HepG2 (cell line): ENCODE data around the gene POLE4. TPM values are rescaled to one million over a fixed set of nuclear protein-coding genes. Genes with fewer than 3 reads are reported as not detected.
A peak's percentile ranks its signal among the peaks of the same experiment; 100 is the strongest.

Experiments
- ATF3 ChIP-seq: sonication (generic); formaldehyde crosslinking; IDR thresholded peaks from 2 replicates; pipeline ENCODE4 v1.4.0; 2020; ENCODE audit warnings: missing genetic modification reagents
- CTCF ChIP-seq: sonication (generic); formaldehyde crosslinking; IDR thresholded peaks from 2 replicates; pipeline ENCODE4 v1.5.0; 2020; ENCODE audit warnings: mild to moderate bottlenecking, missing genetic modification reagents, moderate library complexity
- FOXP1 ChIP-seq, 2 experiments: fragments of 450-650 bp in 1 of 2; IDR thresholded peaks; 2 replicates each; pipeline ENCODE4 v1.6.1; 2017 to 2018; ENCODE audit warnings: antibody characterized with exemption in 1 of 2
- FUBP1 ChIP-seq: sonication (generic); formaldehyde crosslinking; IDR thresholded peaks from 2 replicates; pipeline ENCODE4 v1.5.1; 2020; ENCODE audit warnings: missing genetic modification reagents, mild to moderate bottlenecking, borderline replicate concordance
- KDM2A ChIP-seq: sonication (generic); formaldehyde crosslinking; IDR thresholded peaks from 2 replicates; pipeline ENCODE4 v1.4.0; 2020; ENCODE audit warnings: low read depth, missing genetic modification reagents, borderline replicate concordance
- LCORL ChIP-seq, 2 experiments: fragments of 450-650 bp in 1 of 2; sonication (generic) in 1 of 2; formaldehyde crosslinking in 1 of 2; IDR thresholded peaks; 2 replicates each; pipeline versions ENCODE4 v1.5.0 to v1.6.1; 2017 to 2020; ENCODE audit warnings: antibody characterized with exemption in 1 of 2, missing genetic modification reagents in 1 of 2
- MTA3 ChIP-seq: sonication (generic); formaldehyde crosslinking; IDR thresholded peaks from 2 replicates; pipeline ENCODE4 v1.4.0; 2020; ENCODE audit warnings: missing genetic modification reagents
- POLR2AphosphoS5 ChIP-seq: IDR thresholded peaks from 2 replicates; pipeline ENCODE4 v1.6.1; 2012; ENCODE audit warnings: low read depth, low read length
- SRY ChIP-seq: sonication (generic); formaldehyde crosslinking; IDR thresholded peaks from 2 replicates; pipeline ENCODE4 v1.8.0; 2022; ENCODE audit warnings: mild to moderate bottlenecking, missing genetic modification reagents
- ZBTB10 ChIP-seq: sonication (generic); formaldehyde crosslinking; IDR thresholded peaks from 2 replicates; pipeline ENCODE4 v1.4.0; 2020; ENCODE audit warnings: missing genetic modification reagents, borderline replicate concordance
- ZBTB21 ChIP-seq: sonication (generic); formaldehyde crosslinking; IDR thresholded peaks from 2 replicates; pipeline ENCODE4 v1.4.0; 2020; ENCODE audit warnings: missing genetic modification reagents
- ZFAT ChIP-seq: sonication (generic); formaldehyde crosslinking; conservative IDR thresholded peaks from 2 replicates; pipeline ENCODE4 v1.8.1; 2023; ENCODE audit warnings: missing genetic modification reagents, inconsistent platforms
- ZFP82 ChIP-seq: sonication (generic); formaldehyde crosslinking; IDR thresholded peaks from 2 replicates; pipeline ENCODE4 v1.5.1; 2020; ENCODE audit warnings: mild to moderate bottlenecking, missing genetic modification reagents, borderline replicate concordance
- ZNF263 ChIP-seq: sonication (generic); formaldehyde crosslinking; IDR thresholded peaks from 2 replicates; pipeline ENCODE4 v1.4.0; 2020; ENCODE audit warnings: missing genetic modification reagents
- ZNF335 ChIP-seq: sonication (generic); formaldehyde crosslinking; IDR thresholded peaks from 2 replicates; pipeline ENCODE4 v1.4.0; 2020; ENCODE audit warnings: missing genetic modification reagents
- ZNF781 ChIP-seq: sonication (generic); formaldehyde crosslinking; IDR thresholded peaks from 2 replicates; pipeline ENCODE4 v1.5.1; 2020; ENCODE audit warnings: borderline replicate concordance, mild to moderate bottlenecking, missing genetic modification reagents; ENCODE audit errors: not compliant biosample characterization
- ZSCAN5A ChIP-seq: sonication (generic); formaldehyde crosslinking; IDR thresholded peaks from 2 replicates; pipeline ENCODE4 v1.8.0; 2022; ENCODE audit warnings: mild to moderate bottlenecking, missing genetic modification reagents, borderline replicate concordance
- ZZZ3 ChIP-seq: sonication (generic); formaldehyde crosslinking; IDR thresholded peaks from 2 replicates; pipeline ENCODE4 v1.4.0; 2020; ENCODE audit warnings: missing genetic modification reagents, mild to moderate bottlenecking, borderline replicate concordance
- polyA plus RNA-seq, 8 experiments: library from polyadenylated mRNA; depleted of rRNA in 3 of 8; stranded (reverse) in 7 of 8; unstranded in 1 of 8; fragments of >200 nt; fragmentation: Illumina TruSeq in 4 of 8; extraction: Trizol in 4 of 8; gene quantifications; 2 replicates each; pipeline versions ENCODE4 v1.2.1 to v1.2.3, GENCODE V29; 2011 to 2016; ENCODE audit warnings: low read depth in 4 of 8, missing spikeins in 1 of 8, mixed read lengths in 1 of 8; ENCODE audit not compliant: insufficient read depth in 1 of 8
- total RNA-seq, 5 experiments: library from RNA; depleted of rRNA; stranded (reverse); fragments of >200 nt; fragmentation: Illumina TruSeq; extraction: Trizol; gene quantifications; 2 replicates each; pipeline ENCODE4 v1.2.3, GENCODE V29; 2016; ENCODE audit warnings: low read depth in 1 of 5

Gene POLE4
- total and polyA plus RNA-seq, 2 of the 13 experiments (the other 11 are each of a cell fraction or from before 2014, with no cell fraction given) = 106 to 116 TPM

GRCh38 chr2:74917702-74918619 lies 40.5 kb upstream of the POLE4 start (continued):
- TF ChIP-seq CTCF (no peak), ZNF335 (CRISPR knock-in tag) (peak; percentile 35; the same call in 1 of the 2 replicates), ATF3 (CRISPR knock-in tag) (peak; percentile 70), SRY (CRISPR knock-in tag) (no peak), FOXP1 (IDR thresholded peaks at IDR 0.05) (no peak), FOXP1 (CRISPR knock-in tag; IDR thresholded peaks at IDR 0.05) (peak; percentile 63; the same call in 1 of the 2 replicates), ZNF781 (CRISPR knock-in tag) (peak; percentile 69), ZFP82 (CRISPR knock-in tag) (no peak), ZSCAN5A (no peak), KDM2A (CRISPR knock-in tag) (0 out of 2 replicates have a peak, but pooled peaks have one; percentile 30), LCORL (IDR thresholded peaks at IDR 0.05) (peak; percentile 69; the same call in 1 of the 2 replicates), LCORL (CRISPR knock-in tag; IDR thresholded peaks at IDR 0.05) (peak; percentile 82), ZZZ3 (CRISPR knock-in tag) (no peak), ZNF263 (CRISPR knock-in tag) (no peak), MTA3 (CRISPR knock-in tag) (no peak), ZBTB10 (CRISPR knock-in tag) (no peak), POLR2AphosphoS5 (peak; percentile 21; the same call in 1 of the 2 replicates), FUBP1 (no peak), ZBTB21 (CRISPR knock-in tag) (no peak), ZFAT (CRISPR knock-in tag) (no peak)
